K562 (cell line): ENCODE data around the gene TBC1D5. TPM values are rescaled to one million over a fixed set of nuclear protein-coding genes. Genes with fewer than 3 reads are reported as not detected.

Experiments
- ATAC-seq: fragments of 200-7000 bp; cut with Tn5 transposase; 3 replicates; pipeline ENCODE4 v1.9.1; 2020; ENCODE audit warnings: moderate library complexity
- BruUV-seq: library from RNA; stranded (reverse); fragments of 400-500 nt; replicated peaks from 2 replicates; lab custom pipeline; 2021; lab: Mats Ljungman, UMichigan
- CTCF ChIA-PET: fragments of 300-600 bp; formaldehyde crosslinking; extraction: SDS; loops from one replicate; lab custom pipeline; 2021; ENCODE audit warnings: low intra/inter-chr PET ratio; lab: Yijun Ruan, JAX
- POLR2A ChIA-PET: fragments of 300-600, 350-650 bp; sonication (Branson Sonifier 250); formaldehyde crosslinking; extraction: SDS; loops from one replicate; lab custom pipeline; 2021; ENCODE audit warnings: antibody characterized with exemption, inconsistent platforms; lab: Yijun Ruan, JAX
- DNase-seq, 4 experiments: peaks; one replicate each; pipeline versions ENCODE4 v3.0.0 to v3.0.0-alpha.2; 2011 to 2018; ENCODE audit warnings: low spot score in 3 of 4, mixed read lengths in 3 of 4; ENCODE audit errors: extremely low read depth in 1 of 4
- FAIRE-seq: peaks from 2 replicates; lab custom pipeline; 2011; peaks lifted over from hg19 to GRCh38; lab: Jason Lieb, UNC
- H2AFZ ChIP-seq: 2 replicates; pipeline ENCODE4 v1.6.0; 2011; ENCODE audit warnings: low read depth, low read length, control low read depth, inconsistent platforms
- H3K27ac ChIP-seq: fragments of 200-600 bp; 3 replicates; pipeline ENCODE4 v1.8.0; 2011; ENCODE audit warnings: low read depth, mild to moderate bottlenecking, control low read depth, inconsistent platforms, low read length, moderate library complexity, mixed read lengths; ENCODE audit errors: extremely low read depth
- H3K27me3 ChIP-seq, 2 experiments: fragments of 300-600 bp in 1 of 2; 2 replicates in 1 of 2; 3 replicates in 1 of 2; pipeline versions ENCODE4 v1.6.0 to v1.8.0; 2011; ENCODE audit warnings: inconsistent platforms in 2 of 2, low read length in 2 of 2, mild to moderate bottlenecking in 1 of 2, mixed read lengths in 1 of 2, moderate library complexity in 1 of 2; ENCODE audit not compliant: control insufficient read depth in 2 of 2, insufficient read depth in 2 of 2
- H3K36me3 ChIP-seq: fragments of 300-600 bp; 3 replicates; pipeline ENCODE4 v1.8.0; 2011; ENCODE audit warnings: mild to moderate bottlenecking, low read length, inconsistent platforms; ENCODE audit not compliant: control insufficient read depth, insufficient read depth
- H3K4me1 ChIP-seq, 2 experiments: fragments of 200-600 bp in 1 of 2; replicated peaks in 1 of 2; 2 replicates in 1 of 2; 3 replicates in 1 of 2; pipeline versions ENCODE4 v1.5.1 to v1.8.0; 2011; ENCODE audit warnings: inconsistent platforms in 2 of 2, low read length in 2 of 2, mild to moderate bottlenecking in 1 of 2, mixed read lengths in 1 of 2, moderate library complexity in 1 of 2; ENCODE audit not compliant: control insufficient read depth in 2 of 2, insufficient read depth in 2 of 2
- H3K4me2 ChIP-seq: 2 replicates; pipeline ENCODE4 v1.6.1; 2011; ENCODE audit warnings: low read length, control low read depth, inconsistent platforms, mixed read lengths; ENCODE audit not compliant: insufficient read depth
- H3K4me3 ChIP-seq: fragments of 200-600 bp; sonication (generic), shearing (Covaris generic); 2 replicates; pipeline ENCODE4 v1.5.1; 2016; ENCODE audit warnings: control low read depth, inconsistent platforms
- H3K79me2 ChIP-seq: fragments of 200-600 bp; 3 replicates; pipeline ENCODE4 v1.8.0; 2011; ENCODE audit warnings: low read length, inconsistent platforms; ENCODE audit not compliant: control insufficient read depth, insufficient read depth
- H3K9ac ChIP-seq, 2 experiments: 2 replicates each; pipeline versions ENCODE4 v1.6.0 to v1.6.1; 2011; ENCODE audit warnings: low read depth in 2 of 2, low read length in 2 of 2, control low read depth in 1 of 2, inconsistent platforms in 1 of 2, mild to moderate bottlenecking in 1 of 2, mixed read lengths in 1 of 2; ENCODE audit not compliant: insufficient read depth in 1 of 2
- H3K9me1 ChIP-seq: one replicate; pipeline ENCODE4 v1.6.0; 2011; ENCODE audit warnings: inconsistent platforms, mild to moderate bottlenecking, low read length, moderate library complexity; ENCODE audit not compliant: control insufficient read depth, insufficient read depth
- H3K9me3 ChIP-seq: replicated peaks from 2 replicates; pipeline ENCODE4 v1.5.1; 2011; ENCODE audit warnings: low read depth, low read length, inconsistent platforms; ENCODE audit not compliant: control insufficient read depth, insufficient read depth
- H4K20me1 ChIP-seq: replicated peaks from 2 replicates; pipeline ENCODE4 v1.6.1; 2011; ENCODE audit warnings: low read length, inconsistent platforms, mixed read lengths; ENCODE audit not compliant: control insufficient read depth, insufficient read depth
- ARHGAP35 ChIP-seq: fragments of 450-650 bp; IDR thresholded peaks from 2 replicates; pipeline ENCODE4 v1.6.1; 2018; ENCODE audit not compliant: partially characterized antibody
- ARID3B ChIP-seq: fragments of 250-450 bp; sonication (Bioruptor Pico); IDR thresholded peaks from 2 replicates; pipeline ENCODE4 v1.4.0; 2020; ENCODE audit warnings: borderline replicate concordance
- BRD9 ChIP-seq: fragments of 450-650 bp; IDR thresholded peaks from 2 replicates; pipeline ENCODE4 v1.6.1; 2018; ENCODE audit warnings: low read depth; ENCODE audit not compliant: partially characterized antibody
- HINFP ChIP-seq: fragments of 450-650 bp; conservative IDR thresholded peaks from 2 replicates; pipeline ENCODE4 v1.6.1; 2016; ENCODE audit warnings: missing genetic modification characterization, low read depth, mild to moderate bottlenecking, control low read depth, missing compliant biosample characterization
- JUNB ChIP-seq: fragments of 450-650 bp; formaldehyde crosslinking; conservative IDR thresholded peaks from 2 replicates; pipeline ENCODE4 v1.4.0; 2020; ENCODE audit warnings: mild to moderate bottlenecking
- POLR2G ChIP-seq: fragments of 200-400 bp; formaldehyde crosslinking; IDR thresholded peaks from 2 replicates; pipeline ENCODE4 v1.6.1; 2017; ENCODE audit warnings: low read depth, mild to moderate bottlenecking, antibody characterized with exemption, low read length, moderate library complexity
- RBM25 ChIP-seq: fragments of 200-400 bp; formaldehyde crosslinking; IDR thresholded peaks from 2 replicates; pipeline ENCODE4 v1.6.1; 2018; ENCODE audit warnings: low read length, low read depth, moderate library complexity; ENCODE audit not compliant: severe bottlenecking
- TRIM24 ChIP-seq, 2 experiments: fragments of 450-650 bp; IDR thresholded peaks; 2 replicates each; pipeline ENCODE4 v1.6.1; 2016
- XRCC3 ChIP-seq: fragments of 450-650 bp; IDR thresholded peaks from 2 replicates; pipeline ENCODE4 v1.6.1; 2017; ENCODE audit warnings: mild to moderate bottlenecking, moderate library complexity
- ZNF121 ChIP-seq: sonication (generic); formaldehyde crosslinking; conservative IDR thresholded peaks from 2 replicates; pipeline ENCODE4 v1.8.0; 2022; ENCODE audit warnings: missing genetic modification reagents
- ZNF140 ChIP-seq: fragments of 250-450 bp; sonication (Bioruptor Pico); IDR thresholded peaks from 2 replicates; pipeline ENCODE4 v1.8.0; 2021; ENCODE audit warnings: moderate library complexity, mild to moderate bottlenecking, inconsistent platforms
- WGBS: fragments of 100-300 bp; shearing (Covaris generic); methylation state at CpG from one replicate; pipeline ENCODE4 v1.1.6; 2016; ENCODE audit warnings: low coverage, mixed read lengths; ENCODE audit not compliant: insufficient coverage; ENCODE audit errors: missing lambda C conversion rate; 5-methylcytosine and 5-hydroxymethylcytosine counted together
- in situ Hi-C: fragments of 300-500 bp; cut with MboI; formaldehyde crosslinking; loops from 4 replicates; pipeline ENCODE4 v1.15.0; 2018; ENCODE audit warnings: inconsistent platforms, mixed read lengths
- intact Hi-C: fragments of 100-400 bp; cut with micrococcal nuclease; formaldehyde crosslinking; loops from 2 replicates; pipeline ENCODE4 v1.14.2; 2022
- polyA plus RNA-seq, 8 experiments: library from polyadenylated mRNA; depleted of rRNA in 4 of 8; stranded (reverse) in 5 of 8; unstranded in 3 of 8; fragments of >200 nt; fragmentation: Nextera tagmentation in 2 of 8; fragmentation: Illumina TruSeq in 1 of 8; extraction: Ambion mirVana in 2 of 8; extraction: Trizol in 1 of 8; gene quantifications; 2 replicates each; pipeline versions ENCODE4 v1.2.1 to v1.2.3, GENCODE V29; 2011 to 2014; ENCODE audit warnings: inconsistent platforms in 1 of 8, missing spikeins in 1 of 8
- total RNA-seq, 7 experiments: library from RNA; depleted of rRNA in 6 of 7; stranded (reverse); fragments of >200 nt in 6 of 7; fragmentation: Illumina TruSeq in 2 of 7; extraction: Trizol in 2 of 7; gene quantifications; 2 replicates each; pipeline versions ENCODE4 v1.2.1 to v1.2.3, GENCODE V29; 2011 to 2021; ENCODE audit warnings: low replicate concordance in 1 of 7

The TBC1D5 gene
- total and polyA plus RNA-seq, 9 of the 15 experiments (the other 6 are each of a cell fraction or from before 2014, with no cell fraction given) = 2.9 to 38.1 (median 25.6) TPM

- Histone ChIP-seq H3K9me1 (no peaks in the 10 kb centered on the region), H3K79me2 (peaks cover 61% of the 10 kb centered on the region), H3K27me3 (no peaks in the 10 kb centered on the region), H3K9ac (peak overlapping the region in 1 of 2 experiments; percentile 52; a peak in 1 of 4 replicates), H2AFZ (no peak overlapping the region), H3K4me1 (peaks cover 35 to 55% of the 10 kb centered on the region in 2 experiments), H3K36me3 (peaks cover 7% of the 10 kb centered on the region), H4K20me1 (no peaks in the 10 kb centered on the region), H3K27ac (no peak overlapping the region; the same call in 2 of the 3 replicates), H3K4me3 (no peak overlapping the region), H3K9me3 (no peaks in the 10 kb centered on the region), H3K4me2 (no peak overlapping the region)
- ChIA-PET CTCF (no interaction called here), POLR2A (interaction anchor here (1.8 kb wide), 1 partner anchor 9 kb away, joined by 10 read pairs; the partner anchor contains the start of gene TBC1D5)
- BruUV-seq = no TSS peak
- DNase-seq = no peak
- no peak for TF ChIP-seq POLR2G
- no peak for TF ChIP-seq HINFP (tag)
- TF ChIP-seq XRCC3 = no peak
- peak; percentile 72 for TF ChIP-seq ZNF121 (CRISPR knock-in tag)
- TF ChIP-seq BRD9 = no peak
- TF ChIP-seq RBM25 = peak; percentile 63
- TF ChIP-seq TRIM24 (IDR thresholded peaks at IDR 0.05) = no peak
- TF ChIP-seq ARID3B (CRISPR knock-in tag) = no peak
- TF ChIP-seq JUNB (CRISPR knock-in tag) = no peak
- TF ChIP-seq ARHGAP35 = no peak
- no peak for TF ChIP-seq ZNF140 (CRISPR knock-in tag)
- no peak for ATAC-seq
- in situ Hi-C loops (no loop called here), intact Hi-C loops (no loop called here)
- WGBS = 76% methylated on average over 2 of the region's 2 CpGs
- no peak for FAIRE-seq
Observed at GRCh38 chr3:17733768-17734167, 8.7 kb downstream of the TBC1D5 start.
